ENCODE measurements around the gene HTN1.
"Not testable (repeated sequence)": the region's sequence is repeated elsewhere in the genome, so short reads cannot be mapped to it uniquely, and the experiment has no call there.

HTN1 gene

DNA sequence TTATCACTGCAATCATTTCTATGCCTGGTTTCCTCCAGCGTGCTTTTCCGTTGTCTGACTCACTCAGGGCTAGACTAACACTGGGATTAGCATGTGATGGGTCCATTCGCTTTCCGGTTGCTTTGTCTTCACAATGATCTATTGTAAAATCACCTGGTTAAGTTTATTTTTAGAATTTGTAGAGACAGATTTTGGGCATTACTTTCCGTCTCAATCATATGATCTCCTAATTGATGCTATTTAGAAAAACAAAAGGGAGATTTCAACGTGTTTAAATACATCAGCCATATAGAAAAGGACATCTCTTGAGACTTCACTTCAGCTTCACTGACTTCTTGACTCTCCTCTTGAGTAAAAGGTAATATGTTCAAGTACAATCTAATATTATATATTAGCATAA is at the start of gene HTN1:
Gene HTN1 (plus strand): TSS at position 301 of the 400 bp plus-strand sequence. CDS start 2,639 bp downstream, outside the sequence.
- not testable (repeated sequence) for DNase-seq (ENCODE audit: low spot score)

DNA sequence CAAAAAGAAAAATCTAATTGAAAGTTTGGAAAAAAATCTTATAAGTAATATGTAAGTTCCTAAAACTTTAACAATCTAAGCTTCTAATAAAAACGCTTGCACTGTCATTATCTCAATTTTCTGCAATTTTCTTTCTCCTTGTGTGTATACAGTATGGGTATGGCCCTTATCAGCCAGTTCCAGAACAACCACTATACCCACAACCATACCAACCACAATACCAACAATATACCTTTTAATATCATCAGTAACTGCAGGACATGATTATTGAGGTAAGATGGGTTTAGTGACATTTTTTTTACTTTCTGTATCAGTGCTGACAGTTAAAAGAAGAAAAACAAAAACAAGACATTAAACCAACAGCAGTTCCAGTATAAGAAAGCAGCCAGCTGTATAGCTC is 49.5 kb upstream of the HTN1 start:
- DNase-seq (ENCODE audit: low spot score): no peak

DNA sequence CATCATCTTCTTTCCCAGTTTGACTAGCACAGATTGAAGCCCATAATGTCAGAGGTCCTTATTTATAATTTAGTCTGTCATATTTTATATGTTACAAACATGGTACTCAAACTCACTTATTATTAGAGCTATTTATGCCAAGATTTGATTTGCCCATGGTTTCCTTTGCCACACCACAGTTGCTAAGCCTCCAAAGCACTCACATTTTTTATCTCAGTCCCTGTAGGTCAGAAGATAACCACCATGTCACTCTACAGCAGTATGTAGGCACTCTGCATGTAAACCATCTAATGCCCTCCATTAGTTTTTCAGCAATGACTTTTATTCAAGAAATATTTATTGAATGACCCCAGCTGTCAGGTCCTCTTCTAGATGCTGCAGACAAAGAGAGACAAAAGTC is 47.7 kb upstream of the HTN1 start:
- no peak for DNase-seq (ENCODE audit: low spot score)

DNA sequence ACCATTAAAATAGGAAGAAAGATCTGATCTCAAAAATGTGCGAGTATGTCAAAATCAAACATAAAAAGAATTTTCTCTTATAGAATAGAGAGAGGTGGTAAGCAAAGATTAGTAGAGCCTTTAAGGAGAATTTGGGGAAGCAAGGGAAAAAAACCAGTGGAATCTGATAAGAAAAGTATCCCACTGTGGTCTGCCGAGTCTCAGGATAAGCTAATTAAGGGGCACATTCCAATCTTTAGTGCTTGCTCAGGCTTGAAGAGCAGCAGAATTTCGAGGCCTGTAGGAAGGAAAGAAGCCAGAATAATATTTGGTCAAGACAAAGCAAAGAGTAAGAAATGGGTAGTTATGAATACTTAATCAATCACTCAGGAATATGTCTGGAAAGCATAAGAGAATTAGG is 41.5 kb upstream of the HTN1 start:
- no peak for DNase-seq (ENCODE audit: low spot score)

DNA sequence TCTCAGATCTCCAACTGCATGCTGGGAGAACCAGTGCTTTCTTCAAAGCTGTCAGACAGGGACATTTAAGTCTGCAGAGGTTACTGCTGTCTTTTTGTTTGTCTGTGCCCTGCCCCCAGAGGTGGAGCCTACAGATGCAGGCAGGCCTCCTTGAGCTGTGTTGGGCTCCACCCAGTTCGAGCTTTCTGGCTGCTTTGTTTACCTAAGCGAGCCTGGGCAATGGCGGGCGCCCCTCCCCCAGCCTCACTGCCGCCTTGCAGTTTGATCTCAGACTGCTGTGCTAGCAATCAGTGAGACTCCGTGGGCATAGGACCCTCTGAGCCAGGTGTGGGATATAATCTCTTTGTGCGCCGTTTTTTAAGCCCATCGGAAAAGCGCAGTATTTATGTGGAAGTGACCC is 31.2 kb upstream of the HTN1 start:
- DNase-seq (ENCODE audit: low spot score): not testable (repeated sequence)

DNA sequence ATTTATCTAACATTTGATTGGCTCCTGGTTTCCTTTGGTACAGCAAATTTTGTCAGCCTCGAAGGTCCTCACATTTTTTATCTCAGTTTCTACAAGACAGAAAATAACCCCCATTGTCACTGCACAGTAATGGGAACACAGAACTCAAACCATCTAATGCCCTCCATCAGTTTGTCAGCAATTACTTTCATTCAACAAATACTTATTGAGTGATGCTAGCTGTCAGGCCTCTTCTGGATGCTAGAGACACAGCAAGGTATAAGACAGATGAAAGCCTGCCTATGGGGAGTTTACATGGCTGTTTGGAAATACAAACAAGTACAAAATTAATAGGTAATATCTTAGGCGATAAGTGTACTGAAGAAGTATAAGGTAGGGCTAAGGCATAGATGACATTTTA is 27.0 kb upstream of the HTN1 start:
- DNase-seq (ENCODE audit: low spot score): no peak

DNA sequence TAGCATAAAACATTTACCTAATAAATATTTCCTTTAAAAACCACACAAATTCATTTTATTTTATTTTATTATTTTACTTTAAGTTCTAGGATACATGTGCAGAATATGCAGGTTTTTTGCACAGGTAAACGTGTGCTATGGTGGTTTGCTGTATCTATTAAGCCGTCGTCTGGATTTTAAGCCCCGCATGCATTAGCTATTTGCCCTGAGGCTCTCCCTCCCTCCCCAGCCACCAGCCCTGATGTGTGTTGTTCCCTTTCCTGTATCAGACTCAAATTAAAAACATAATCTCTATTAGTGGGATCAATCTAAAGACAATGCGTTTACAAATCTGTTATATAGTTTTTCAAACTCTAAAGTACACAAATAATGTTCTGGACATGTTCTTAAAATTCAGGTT is 23.2 kb upstream of the HTN1 start:
- no peak for DNase-seq (ENCODE audit: low spot score)

DNA sequence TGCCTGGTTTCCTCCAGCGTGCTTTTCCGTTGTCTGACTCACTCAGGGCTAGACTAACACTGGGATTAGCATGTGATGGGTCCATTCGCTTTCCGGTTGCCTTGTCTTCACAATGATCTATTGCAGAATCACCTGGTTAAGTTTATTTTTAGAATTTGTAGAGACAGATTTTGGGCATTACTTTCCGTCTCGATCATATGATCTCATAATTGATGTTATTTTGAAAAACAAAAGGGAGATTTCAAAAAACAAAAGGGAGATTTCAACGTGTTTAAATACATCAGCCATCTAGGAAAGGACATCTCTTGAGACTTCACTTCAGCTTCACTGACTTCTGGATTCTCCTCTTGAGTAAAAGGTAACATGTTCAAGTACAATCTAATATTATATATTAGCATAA is 22.1 kb upstream of the HTN1 start, which contains the start of gene HTN3:
Gene HTN3 (plus strand): TSS at position 301 of the 400 bp plus-strand sequence. CDS start 2,282 bp downstream, outside the sequence.
- DNase-seq (ENCODE audit: low spot score): not testable (repeated sequence)

DNA sequence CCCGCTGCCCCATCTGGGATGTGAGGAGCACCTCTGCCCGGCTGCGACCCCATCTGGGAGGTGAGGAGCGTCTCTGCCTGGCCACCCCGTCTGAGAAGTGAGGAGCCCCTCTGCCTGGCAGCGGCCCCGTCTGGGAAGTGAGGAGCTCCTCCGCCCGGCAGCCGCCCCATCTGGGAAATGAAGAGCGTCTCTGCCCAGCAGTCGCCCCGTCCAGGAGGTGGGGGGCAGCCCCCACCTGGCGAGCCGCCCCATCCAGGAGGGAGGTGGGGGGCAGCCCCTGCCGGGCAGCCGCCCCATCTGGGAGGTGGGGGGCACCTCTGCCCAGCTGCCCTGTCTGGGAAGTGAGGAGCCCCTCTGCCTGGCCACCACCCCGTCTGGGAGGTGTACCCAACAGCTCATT is 12.7 kb upstream of the HTN1 start:
- not testable (repeated sequence) for DNase-seq (ENCODE audit: low spot score)

DNA sequence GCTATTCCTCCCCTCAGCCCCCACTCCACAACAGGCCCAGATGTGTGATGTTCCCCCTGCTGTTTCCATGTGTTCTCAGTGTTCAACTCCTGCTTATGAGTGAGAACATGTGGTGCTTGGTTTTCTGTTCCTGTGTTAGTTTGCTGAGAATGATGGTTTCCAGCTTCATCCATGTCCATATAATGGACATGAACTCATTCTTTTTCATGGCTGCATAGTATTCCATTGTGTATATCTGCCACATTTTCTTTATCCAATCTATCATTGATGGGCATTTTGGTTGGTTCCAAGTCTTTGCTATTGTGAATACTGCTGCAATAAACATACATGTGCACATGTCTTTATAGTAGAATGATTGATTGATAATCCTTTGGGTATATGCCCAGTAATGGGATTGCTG is 10.3 kb upstream of the HTN1 start:
- not testable (repeated sequence) for DNase-seq (ENCODE audit: low spot score)

DNA sequence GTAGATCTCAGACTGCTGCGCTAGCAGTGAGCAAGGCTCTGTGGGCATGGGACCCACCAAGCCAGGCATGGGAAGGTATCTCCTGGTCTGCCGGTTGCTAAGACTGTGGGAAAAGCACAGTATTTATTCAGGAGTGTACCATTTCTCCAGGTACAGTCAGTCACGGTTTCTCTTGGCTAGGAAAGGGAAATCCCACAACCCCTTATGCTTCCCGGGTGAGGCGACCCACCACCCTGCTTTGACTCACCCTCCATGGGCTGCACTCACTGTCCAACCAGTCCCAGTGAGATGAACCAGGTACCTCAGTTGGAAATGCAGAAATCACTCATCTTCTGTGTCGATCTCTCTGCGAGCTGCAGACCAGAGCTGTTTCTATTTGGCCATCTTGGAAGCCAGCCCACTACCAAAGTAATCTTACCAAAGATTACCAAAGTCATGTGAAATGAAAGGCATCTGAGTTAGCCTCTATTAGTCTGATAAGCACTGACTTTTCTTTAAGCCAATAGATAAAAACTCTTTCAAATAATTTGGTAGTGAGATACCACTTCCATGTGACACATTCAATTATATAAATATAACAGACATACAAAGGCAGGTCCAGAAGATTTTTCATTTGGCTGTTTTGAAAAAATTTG is 8.5 kb upstream of the HTN1 start:
- no peak for DNase-seq (ENCODE audit: low spot score)

DNA sequence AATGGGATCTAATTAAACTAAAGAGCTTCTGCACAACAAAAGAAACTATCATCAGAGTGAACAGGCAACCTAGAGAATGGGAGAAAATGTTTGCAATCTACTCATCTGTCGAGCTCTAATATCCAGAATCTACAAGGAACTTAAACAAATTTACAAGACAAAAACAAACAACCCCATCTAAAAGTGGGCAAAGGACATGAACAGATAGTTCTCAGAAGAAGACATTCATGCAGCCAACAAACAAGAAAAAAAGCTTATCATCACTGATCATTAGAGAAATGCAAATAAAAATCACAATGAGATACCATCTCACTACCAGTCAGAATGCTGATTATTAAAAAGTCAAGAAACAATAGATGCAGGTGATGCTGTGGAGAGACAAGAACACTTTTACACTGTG is 6.3 kb downstream of the HTN1 start:
- not testable (repeated sequence) for DNase-seq (ENCODE audit: low spot score)

DNA sequence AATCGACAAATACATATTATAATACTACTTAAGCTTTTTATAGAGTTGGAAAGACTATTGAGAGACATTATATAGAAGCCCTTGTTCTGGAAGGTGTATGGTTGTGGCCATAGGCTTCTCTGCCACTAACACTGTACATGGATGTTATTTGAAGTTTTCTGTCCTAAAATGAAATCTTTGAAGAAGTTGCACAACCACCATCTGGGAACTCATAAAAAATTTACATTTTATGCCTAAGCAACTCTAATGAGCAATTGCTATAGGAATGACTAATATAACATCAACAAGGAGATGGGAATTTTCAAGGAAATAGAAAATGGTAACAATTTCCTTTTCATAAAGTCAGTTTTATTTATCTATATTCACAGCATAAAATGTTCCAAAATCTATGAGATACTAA is 7.4 kb downstream of the HTN1 start:
- no peak for DNase-seq (ENCODE audit: low spot score)

DNA sequence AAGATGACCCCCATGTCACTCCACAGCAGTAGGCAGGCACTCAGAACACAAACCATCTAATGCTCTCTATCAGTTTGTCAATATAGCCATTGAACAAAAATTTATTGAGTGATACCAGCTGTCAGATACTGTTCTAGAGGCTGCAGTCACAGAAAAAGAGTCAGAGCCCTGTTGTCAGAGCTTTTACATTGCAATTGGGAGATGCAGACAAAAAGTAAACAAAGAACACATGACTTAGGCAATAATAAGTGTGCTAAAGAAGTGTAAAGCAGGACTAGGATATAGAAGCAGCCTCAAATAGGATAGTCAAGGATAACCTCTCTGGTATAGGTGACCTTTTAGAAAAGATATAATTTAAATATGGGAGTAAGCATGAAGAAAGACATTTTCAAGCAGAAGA is 8.9 kb downstream of the HTN1 start:
- no peak for DNase-seq (ENCODE audit: low spot score)

DNA sequence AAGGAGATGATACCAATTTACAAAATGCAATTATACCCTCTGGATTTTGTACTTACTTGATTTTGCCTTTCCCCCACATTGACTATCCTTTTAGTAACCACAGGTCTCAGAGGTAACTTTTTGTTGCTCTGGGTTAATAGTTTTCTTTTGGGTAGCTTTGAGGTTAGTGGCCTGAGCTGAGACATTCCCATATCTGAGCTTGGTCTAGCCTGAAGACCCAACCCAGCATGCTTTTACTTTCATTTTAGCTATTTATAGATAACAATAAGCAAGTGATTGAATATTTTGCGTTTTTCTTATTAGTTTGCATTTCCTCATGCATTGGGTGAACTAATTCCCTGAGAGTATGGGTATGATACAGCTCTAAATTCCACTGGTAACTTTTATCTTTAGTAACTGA is 11.8 kb downstream of the HTN1 start:
- DNase-seq (ENCODE audit: low spot score): no peak

DNA sequence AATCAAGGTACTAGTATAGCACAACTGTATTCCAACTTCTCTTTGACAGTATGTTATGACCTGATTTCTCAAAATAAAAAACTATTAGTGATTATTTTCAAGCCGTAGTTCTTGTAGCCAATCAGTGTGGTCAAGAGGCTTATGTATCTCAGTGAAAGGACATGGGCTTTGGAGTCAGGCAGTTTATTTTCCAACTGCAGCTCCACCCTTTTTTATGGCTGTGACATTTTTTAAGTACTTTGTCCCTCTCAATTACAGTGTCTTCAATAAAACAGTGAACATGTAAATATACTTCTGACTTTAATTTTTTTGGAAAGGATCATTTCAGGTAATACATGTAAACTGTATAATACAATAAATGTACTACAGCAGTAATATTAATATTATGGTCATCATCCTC is 30.0 kb downstream of the HTN1 start:
- DNase-seq (ENCODE audit: low spot score): no peak

DNA sequence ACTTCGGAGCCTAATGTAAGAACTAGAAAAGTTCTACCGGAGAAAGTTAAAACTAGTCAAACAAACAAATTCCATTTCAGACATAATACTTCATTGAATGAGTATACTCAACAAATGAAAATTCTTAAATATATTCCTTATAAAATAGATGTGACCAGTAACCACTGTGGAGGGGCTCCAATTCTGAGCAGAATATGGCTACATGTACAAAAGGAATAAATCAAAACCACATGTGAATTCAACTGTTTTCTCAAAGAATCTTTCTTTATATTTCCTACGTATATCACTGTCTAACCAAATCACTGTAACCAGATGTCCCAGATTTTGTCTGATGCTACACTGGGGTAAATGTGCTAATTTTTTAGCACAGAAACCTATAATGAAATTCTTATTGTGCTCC is 49.0 kb downstream of the HTN1 start:
- DNase-seq (ENCODE audit: low spot score): no peak
